GM21825 (cell line): ENCODE measurements around the gene GORAB.

Experiments used
- ATAC-seq: cut with Tn5 transposase; IDR thresholded peaks from one replicate; pipeline ENCODE4 v1.9.1; 2021; ENCODE audit warnings: mild to moderate bottlenecking, moderate library complexity; ENCODE audit not compliant: unreplicated experiment

The GORAB gene, protein sequence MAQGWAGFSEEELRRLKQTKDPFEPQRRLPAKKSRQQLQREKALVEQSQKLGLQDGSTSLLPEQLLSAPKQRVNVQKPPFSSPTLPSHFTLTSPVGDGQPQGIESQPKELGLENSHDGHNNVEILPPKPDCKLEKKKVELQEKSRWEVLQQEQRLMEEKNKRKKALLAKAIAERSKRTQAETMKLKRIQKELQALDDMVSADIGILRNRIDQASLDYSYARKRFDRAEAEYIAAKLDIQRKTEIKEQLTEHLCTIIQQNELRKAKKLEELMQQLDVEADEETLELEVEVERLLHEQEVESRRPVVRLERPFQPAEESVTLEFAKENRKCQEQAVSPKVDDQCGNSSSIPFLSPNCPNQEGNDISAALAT

DNA sequence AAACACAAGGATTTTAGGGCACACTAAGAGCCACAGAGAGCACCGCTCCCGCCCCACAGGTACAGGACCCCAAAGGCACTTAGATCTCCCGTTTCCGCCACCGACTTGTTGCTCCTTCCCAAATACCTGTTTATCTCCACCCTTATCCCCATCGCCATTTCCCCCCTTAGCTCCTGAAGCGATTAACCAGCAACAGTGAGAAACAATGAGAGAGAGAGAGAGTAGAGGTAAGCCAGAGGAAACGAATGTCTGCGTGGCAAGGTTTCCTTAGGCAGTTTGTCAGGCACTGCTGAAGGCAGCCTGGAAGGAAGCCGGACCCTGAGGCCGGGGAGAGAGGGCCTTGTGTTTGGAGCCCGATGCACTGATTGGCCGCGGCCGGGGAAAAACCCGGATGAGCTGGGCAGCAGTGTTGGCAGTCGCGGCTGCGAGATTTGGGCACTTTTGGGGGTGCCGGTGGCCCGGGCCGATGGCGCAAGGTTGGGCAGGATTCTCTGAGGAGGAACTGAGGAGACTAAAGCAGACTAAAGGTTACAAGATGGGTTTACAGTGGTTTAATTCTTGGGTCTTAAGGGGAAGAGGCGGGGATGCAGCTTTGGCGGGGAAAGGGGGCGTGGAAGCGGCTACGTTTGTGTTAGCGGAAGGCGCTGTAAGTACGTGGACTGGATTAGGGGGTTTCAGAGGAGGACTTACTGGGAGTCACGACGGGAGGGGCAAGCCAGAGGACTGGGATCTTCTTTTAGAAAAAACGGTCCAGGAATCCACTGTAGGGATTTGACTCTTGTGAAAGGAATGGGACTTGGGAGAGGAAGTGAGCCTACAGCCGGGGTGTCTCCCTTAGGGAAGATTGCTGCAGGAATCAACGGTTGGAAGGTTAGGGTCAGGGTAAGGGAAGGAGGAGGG, at the start of gene GORAB:
Gene GORAB, plus strand, starts transcription at position 409 of the 900 bp plus-strand sequence. Its CDS starts 58 bp downstream, at position 467.
- ATAC-seq, result peak; percentile 98

DNA sequence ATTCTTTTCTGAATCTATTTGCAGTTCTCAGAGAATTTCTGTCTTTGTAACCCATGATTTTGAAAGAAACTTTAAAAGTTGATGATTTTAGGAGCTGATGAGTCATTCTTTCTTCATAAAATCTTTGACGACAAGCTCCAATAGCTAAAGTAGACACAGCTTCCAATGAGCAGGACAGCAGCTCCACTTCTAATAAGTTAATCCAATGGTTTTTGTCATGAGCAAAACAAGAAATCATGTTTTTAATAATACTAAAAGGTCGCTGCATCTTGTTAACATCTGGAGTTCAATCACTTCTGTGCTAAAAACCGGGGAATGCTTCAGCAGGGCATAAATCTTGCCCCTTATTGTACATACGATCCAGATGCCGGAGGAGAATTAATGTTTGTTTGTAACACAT, 48.9 kb upstream of the GORAB start:
- no peak for ATAC-seq

DNA sequence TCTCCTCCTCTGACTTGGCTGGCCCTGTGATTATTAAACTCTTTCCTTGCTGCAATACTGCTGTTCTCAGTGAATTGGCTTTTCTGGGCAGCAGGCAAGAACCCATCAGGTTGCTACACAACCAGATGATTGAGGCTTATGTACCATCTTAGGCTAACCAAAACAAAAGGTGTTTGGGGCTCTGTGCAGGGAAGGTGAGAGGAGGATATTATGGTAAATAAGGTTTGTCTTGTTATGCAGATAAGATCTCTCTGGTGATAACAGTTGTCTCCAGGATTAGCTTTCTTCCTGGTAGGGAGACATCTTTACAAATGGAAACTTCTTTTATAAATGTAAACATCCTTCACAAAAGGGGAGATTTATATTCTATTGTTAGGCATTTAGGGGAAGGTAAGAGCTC, 44.5 kb upstream of the GORAB start:
- no peak for ATAC-seq

DNA sequence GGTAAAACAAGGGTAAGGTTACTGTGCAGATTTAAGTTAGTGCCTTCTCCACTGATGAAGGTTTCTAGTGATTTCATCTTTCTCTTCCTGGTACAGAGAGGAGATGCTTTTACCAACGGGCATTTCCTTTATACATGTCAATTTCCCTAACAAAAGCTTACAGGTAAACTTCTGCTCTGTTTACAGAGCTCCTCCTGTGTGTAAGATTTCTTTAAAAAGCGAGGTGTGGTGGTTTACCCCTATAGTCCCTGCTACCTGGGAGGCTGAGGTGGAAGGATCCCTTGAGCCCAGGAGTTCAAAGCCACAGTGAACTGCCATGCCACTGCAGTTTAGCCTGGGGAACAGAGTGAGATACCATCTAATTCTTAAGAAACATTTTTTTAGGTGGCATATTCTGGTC, 40.7 kb upstream of the GORAB start:
- no peak for ATAC-seq

DNA sequence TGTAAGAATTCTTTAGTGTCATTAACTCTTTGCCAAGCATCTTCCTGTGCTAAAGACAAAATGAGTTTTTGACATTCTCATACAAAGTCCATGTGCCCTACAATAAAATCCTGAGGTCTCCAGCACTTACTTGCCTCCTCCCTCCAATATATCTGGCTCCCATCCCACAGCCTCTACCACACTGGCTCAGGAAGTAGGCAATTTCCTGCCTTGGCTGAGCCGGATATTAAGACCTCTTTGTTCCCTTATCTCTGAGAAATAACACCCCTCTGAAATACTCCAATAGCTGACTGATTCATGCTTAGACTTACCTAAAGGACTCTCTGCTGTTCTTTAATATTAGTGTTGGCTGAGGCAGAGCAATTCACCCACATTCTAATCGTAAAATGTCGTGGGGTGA, 37.6 kb upstream of the GORAB start:
- no peak for ATAC-seq

DNA sequence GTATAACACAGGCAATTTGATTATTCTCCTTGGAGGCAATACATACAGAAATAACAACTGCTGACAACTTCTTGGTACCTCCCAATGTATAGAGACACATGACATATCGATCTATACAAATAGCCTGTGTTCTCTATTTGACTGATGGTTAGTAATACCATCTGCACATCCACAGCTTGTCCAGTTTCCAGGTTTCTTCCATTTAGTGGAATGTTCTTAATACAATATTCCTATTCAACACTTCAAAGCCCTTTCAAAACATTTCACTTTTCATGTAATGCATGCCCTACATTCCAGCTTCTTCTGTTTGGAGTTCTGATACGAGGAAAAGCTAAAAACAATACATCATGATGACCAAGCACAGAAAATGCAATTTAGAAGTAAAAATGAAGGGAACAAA, 37.0 kb upstream of the GORAB start:
- no peak for ATAC-seq

DNA sequence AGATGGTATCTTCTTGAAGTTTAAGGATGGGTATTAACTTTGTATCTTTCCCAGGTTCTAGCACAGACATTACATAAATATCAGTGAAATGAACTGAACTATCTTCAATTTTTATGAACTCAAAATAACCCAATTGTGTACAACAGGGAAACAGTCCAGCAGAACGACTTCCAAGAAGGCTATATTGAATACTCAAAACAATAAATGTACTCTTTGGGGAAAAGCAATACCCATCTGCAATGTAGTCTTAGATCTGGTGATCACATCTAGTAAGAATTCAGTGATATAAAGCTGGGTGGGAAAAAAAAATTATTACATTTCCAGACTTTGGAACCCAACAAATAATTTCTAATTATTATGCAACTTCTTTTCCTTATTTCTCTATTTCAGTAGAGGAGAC, 33.1 kb upstream of the GORAB start:
- no peak for ATAC-seq

DNA sequence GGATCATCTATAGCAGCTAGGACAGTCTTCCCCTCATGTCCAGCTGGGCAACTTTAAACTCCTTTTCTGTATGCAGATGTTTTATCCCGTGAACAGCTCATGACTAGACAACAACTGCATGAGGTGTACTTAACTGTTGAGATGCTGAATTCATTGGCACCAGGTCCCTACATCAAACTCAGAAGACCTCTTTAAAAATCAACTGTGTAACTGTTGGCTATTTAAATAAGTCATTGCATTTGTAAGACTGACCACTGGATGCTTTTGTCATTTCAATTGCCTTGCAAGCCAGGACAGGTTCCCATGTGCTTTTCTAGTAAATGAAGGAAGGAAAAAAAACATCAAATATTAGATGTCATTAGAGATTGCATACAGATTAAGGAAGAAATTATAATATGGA, 28.3 kb upstream of the GORAB start:
- no peak for ATAC-seq

DNA sequence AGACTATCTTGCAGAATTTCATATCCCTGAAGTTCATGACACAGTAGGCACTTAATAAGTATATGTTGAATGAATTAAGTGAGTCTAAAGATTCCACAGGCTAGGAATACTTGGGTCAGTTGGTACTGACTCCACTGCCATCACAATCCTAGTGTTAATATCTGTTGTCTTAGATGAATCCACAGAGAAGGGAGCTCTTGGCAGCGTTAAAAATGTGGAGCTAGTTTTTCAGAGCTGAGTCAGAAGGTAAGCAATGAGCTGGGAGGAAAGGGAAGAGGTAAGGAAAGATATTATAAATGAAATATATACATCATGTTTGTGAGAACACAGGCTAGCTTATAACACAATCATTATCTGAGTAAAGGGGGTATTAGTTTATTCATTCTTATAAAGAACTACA, 21.8 kb upstream of the GORAB start:
- ATAC-seq, result no peak

DNA sequence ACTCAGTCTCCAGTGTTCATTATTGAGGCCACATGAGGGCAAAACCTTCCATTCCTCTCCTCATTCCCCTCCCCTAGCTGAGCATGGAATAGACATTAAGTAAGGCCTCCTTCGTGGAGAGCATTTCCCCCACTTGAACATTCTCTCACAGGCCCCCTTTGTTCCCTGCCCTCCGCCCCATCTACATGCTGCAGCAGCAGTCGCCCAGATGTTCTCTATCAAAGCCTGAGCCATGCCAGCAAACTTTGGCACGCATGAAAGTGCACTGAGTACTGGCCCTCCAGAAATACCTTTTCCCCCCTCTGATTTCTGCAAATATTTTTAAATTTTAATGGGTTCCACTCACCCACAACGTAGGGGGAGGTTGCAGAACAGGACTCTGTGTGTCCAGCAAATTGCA, 20.9 kb upstream of the GORAB start:
- no peak for ATAC-seq

DNA sequence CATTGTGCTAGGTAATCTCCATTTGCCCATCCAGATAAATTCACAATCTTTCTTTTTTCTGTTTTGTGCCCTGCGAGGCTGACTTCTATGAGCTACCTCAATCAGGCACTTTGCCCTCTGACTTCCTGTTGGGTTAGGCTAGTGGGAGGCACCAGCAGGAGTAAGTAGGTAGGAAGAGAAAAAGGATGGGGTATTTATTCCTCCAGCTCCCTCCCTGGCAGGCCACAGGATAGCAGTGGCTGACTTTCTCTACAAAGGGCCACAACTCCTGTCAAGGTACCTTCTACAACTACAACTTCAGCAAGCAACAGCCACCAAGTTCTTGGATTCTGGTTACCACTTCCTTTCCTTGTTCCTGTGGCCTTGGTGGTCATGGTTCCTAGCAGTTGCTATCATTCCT, 18.8 kb upstream of the GORAB start:
- ATAC-seq, result no peak

DNA sequence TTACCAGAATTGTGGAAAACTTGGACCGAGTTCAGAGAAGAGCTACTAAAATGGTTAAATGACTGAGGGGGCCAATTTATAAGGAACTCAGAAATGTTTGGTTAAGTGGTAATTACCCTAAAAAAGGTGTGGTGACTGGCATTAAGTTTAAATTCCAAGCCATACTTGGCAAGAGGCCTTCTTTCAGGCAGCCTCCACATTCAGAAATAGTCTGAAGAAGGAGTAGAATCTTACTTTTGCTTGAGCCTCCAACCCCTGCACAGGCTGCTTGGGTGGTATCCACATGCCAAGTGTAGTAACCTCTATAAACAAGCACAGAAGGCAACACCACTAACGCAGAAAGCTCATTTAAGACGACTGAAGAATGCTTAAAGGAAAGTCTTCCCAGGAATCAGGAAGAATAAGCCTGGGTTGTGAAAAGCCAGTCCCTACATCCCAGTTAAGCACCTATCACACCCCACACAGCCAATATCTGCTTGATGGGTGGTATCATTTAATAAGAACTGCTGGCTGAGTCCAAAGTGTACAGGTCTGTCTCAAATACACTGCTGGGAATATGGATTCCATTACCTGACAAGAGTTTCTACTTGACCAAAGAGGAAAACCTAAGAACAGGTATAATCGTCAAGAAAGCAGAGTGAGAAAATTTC, 13.7 kb upstream of the GORAB start:
- ATAC-seq, result no peak

DNA sequence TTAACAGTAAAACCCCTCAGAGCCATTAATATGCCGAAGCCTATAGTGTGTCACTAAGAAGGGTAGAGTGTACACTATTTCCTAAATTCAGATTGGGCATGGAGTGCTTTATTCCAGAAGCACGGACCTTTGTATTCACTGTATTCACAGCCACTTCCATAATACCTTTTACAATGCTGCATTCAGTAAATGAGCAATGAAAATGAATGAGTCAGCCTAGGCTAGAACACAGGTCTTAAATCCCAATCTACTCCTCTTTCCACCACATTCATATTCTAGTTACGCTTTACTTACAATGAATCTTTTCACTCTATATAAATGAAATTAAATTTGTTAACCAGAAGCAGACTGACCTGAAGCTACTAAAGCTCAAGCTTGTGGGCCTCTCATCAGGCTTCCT, 13.0 kb upstream of the GORAB start:
- no peak for ATAC-seq

DNA sequence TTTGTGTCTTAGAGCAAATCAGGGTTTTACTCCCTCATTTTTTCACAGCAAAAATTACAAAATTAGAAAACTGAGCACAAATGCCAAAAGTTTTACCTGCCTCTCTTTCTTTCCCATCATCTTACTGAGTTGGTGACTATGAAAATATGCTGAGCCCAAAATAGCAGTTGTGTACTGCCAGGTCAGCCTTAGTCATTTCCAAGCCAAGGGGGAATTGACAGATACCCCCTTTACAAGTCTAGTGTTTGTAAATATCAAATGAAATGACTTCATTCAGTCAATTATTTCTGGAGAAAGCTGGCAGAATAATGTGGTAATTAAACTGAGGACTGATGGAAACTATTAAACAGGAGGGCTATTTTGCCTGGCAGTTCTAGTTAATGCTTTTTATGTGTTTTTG, 11.4 kb upstream of the GORAB start:
- ATAC-seq, result no peak

DNA sequence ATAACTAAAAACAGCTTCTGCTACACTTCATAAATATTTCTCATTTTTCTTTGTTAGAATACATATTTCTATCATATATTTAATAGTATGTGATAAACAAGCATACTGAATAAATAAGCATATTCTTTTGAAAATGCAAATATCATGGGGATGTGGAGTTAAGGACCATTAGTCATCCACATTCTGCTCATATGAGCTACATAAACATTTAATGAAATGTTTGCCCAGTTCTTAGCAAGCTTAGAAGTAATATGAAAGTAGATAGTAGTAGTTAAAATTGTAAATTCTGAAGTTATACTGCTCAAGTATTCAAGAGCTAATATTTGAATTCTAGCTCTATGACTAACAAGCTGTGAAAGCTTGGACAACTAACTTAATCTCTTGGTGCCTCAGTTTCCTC, 10.1 kb upstream of the GORAB start:
- no peak for ATAC-seq

DNA sequence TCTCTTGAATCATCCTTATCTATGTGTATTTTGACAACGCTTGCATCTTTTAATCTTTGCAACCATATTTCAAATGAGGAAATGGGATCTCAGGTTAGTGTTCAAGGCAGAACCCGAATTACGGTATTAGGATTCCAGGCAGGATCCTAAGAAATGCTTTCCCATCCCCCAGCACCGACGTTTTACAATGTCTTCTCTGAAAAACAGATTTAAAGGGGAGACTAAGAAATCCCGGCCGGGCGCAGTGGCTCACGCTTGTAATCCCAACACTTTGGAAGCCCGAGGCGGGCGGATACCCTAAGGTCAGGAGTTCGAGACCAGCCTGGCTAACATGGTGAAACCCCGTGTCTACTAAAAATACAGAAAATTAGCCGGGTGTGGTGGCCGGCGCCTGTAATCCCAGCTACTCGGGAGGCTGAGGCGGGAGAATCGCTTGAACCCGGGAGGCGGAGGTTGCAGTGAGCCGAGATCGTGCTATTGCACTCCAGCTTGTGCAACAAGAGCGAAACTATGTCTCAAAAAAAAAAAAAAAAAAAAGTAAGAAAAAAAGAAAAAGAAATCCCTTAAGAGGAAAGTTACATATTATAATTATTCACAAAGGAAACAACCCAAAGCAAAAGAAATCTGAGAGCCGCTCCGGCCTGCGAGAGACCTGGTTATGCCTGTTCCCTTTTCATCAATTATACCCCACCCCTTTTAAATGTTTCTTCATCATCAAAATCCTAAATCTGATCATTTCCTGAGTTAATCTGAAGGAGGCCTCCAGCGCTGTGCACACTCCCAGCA, 801 bp upstream of the GORAB start:
- ATAC-seq, result no peak

DNA sequence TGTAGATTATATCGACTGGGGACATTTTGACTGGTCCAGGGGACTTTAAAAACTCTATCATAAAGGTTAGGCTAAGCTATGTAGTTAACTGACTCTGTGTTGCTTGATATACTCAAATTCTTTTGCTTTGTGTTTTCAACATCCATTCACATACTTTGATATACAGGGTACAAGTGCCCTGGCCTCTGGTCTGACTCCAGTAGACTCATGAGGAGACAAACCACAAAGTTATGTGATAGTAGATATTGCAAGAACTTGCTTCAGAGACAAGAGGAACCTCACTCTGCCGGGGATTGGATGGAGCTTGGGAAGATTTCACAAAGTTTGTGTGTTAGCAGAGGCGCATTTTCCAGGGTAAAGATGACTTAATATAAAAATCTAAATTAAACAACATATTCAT, 1.3 kb downstream of the GORAB start:
- no peak for ATAC-seq

DNA sequence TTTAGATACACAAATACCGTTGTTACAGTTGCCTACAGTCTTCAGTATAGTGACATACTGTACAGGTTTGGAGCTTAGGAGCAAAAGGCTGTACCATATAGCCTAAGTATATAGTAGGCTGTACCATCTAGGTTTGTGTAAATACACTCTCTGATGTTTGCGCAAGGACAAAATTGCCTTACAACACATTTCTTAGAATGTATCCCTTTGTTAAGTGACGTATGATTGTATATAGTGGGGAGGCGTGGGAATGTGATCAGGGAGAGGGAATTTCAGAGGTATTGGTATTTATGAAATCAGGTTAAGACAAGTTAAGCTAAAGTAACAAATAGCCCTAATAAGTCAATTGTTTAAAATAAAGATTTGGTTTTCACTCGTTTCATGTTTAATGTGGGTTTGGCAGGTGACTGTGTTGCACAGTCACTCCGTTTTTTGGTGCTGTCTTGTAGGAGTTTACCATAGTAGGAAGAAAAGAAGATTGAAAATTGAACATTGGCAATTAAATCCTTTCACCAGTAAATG, 2.7 kb downstream of the GORAB start:
- ATAC-seq, result no peak

DNA sequence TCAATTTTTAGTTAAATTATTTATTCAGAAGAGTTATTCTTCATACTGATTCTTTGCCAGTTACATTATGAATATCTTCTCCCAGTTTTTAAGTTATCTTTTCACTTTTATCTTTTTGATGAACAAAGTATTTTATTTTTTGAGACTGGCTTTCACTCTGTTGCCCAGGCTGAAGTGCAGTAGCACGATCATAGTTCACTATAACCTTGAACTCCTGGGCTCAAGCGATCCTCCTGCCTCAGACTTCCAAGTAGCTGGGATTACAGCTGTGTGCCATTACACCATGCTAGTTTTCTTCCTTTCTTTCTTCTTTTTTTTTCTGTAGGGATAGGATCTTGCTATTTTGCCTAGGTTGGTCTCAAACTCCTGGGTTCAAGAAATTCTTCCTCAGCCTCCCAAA, 3.5 kb downstream of the GORAB start:
- ATAC-seq, result no peak

DNA sequence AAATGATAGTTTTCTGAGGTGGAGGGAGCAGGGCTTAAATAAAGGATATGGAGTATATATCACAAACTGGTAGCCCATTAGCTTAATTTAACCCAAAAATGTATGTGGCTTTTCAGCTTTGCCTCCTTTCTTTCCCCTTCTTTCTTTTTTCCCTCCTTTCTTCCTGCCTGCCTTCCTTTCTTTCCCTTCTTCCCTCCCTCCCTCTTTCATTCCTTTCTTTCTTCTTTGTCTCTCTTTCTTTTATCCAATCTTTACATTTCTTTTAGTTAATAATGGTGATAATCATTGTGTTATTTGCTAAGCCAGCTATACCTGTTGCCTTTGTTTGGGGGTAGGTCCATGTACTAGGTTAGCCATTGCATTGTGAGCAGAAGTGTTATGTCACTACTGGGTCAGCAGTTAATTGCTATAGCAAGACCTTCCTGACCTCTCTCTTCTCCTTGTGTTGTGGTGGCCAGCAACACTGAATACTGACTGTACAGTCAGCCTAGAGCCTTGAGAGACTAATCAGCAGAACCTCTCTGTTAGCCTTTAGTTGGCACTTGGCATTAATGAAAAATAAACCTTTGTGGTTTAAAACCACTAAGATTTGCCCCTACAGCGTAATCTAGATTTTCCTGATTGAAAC, 5.1 kb downstream of the GORAB start:
- no peak for ATAC-seq
